DMS153 (cell line): ENCODE data around the gene ZNF266.

Experiments
- DNase-seq: peaks from one replicate; lab custom pipeline; 2025; lab: John Stamatoyannopoulos, UW

Gene ZNF266

GRCh38 chr19:9435279-9436268 is at the start of gene ZNF266:
ZNF266 (minus strand) TSS chr19:9435573; CDS start chr19:9420089, 15,484 bp downstream.
- peak; percentile 67 for DNase-seq

- no peak for DNase-seq
Observed at GRCh38 chr19:9485140-9485539, 49.8 kb upstream of the ZNF266 start.

GRCh38 chr19:9474975-9475374 is 39.6 kb upstream of the ZNF266 start:
- DNase-seq = no peak

DNA sequence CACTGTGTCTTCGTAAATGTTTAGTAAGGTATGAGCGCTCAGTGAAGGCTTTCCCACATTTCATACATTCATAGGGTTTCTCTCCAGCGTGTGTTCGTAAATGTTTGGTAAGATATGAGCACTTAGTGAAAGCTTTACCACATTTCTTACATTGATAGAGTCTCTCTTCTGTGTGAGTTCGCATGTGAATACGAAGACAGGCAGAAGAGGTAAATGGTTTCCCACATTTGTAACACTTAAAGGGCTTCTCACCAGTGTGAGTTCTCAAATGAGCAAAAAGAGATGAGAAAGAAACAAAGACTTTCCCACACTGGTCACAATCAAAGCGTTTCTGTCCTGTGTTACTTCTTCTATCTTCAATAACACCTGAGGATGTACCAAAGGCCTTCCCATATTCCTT is 31.8 kb upstream of the ZNF266 start:
- no peak for DNase-seq

GRCh38 chr19:9461938-9462337 is 26.6 kb upstream of the ZNF266 start:
- DNase-seq = no peak

DNA sequence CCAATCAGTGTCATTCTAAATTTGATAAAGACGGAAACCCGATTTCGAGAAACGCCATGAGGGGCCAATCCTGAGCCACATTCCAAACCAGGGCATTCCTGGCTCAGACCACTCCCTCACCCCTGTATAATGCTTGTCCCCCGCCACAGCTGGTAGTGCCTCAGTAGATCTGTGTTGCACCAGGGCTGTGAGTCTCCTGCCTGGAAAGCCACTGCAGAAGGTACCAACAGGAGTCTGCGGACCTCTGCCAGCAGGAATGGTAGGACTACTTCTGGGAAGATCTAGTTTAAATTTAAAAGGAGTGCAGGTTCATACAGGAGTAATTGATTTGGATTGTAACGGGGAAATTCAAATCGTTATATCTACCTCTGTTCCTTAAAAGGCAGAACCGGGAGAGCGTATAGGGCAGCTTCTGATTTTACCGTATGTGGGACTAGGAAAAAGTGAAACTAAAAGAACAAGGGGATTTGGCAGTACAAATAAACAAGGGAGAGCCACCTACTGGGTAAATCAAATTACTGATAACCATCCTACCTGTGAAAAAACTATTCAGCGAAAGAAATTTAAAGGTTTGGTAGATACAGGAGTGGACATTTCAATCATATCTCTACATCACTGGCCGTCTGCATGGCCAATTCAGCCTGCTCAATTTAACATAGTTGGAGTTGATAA is 20.8 kb upstream of the ZNF266 start:
- DNase-seq = no peak

DNA sequence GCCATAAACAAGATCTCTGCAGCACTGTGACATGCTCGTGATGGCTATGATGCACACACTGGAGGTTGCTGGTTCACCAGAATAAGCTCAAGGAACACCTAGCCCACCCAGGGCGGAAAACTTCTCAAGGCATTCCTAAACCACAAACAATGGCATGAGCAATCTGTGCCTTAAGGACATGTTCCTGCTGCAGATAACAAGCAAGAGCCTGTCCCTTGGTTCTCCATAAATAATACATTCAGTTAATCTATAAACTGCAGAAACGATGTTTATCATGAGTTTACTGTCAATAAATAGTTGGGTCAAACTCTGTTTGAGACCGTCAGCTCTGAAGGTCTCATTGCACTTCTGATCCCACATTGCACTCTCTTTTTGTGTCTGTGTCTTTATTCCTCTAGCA is 18.6 kb upstream of the ZNF266 start:
- DNase-seq = no peak

GRCh38 chr19:9445037-9445436 is 9.7 kb upstream of the ZNF266 start:
- DNase-seq = no peak

- no peak for DNase-seq
Observed at GRCh38 chr19:9436358-9436757, 985 bp upstream of the ZNF266 start.

DNA sequence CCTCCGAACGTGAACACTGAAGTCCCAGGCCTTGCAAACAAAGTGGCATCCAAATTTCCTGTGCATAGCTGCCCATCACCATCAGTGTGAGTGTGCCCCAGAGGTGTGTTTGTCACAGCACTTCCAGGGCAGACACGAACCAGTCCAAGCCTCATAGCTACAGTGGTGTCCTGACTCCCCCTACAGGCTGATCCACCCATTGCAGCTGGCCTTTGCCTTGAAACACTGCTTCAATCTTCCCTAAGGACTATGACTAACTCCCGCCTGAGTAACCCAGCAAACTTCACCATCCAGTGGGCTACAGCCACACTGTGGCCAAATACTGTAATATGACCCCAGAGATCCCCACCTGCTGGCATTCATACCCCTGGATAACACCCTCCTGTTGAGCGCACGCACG is 3.9 kb downstream of the ZNF266 start:
- no peak for DNase-seq

DNA sequence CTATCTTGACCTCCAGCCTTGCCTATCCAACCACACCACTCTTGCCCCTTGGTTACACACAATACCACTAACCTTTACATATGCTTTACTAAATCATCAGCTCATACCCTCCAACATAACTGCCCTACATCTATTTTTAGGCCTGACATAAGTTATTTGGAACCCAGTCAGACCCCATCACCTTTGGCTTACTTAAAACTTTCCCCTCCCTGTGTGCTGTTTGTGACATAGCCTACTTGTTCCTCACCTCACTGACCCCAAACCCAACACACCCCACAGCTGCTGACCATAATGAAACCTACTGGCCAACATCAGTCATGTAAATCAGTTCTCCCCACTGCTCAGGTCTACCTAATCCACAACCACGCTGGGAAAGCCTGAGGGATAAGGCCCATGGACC is 4.9 kb downstream of the ZNF266 start:
- DNase-seq = no peak

- DNase-seq = no peak
Observed at GRCh38 chr19:9427941-9428340, 7.4 kb downstream of the ZNF266 start.

- no peak for DNase-seq
Observed at GRCh38 chr19:9413240-9413954, 22.0 kb downstream of the ZNF266 start.

GRCh38 chr19:9407827-9408226 is 27.5 kb downstream of the ZNF266 start:
- no peak for DNase-seq

DNA sequence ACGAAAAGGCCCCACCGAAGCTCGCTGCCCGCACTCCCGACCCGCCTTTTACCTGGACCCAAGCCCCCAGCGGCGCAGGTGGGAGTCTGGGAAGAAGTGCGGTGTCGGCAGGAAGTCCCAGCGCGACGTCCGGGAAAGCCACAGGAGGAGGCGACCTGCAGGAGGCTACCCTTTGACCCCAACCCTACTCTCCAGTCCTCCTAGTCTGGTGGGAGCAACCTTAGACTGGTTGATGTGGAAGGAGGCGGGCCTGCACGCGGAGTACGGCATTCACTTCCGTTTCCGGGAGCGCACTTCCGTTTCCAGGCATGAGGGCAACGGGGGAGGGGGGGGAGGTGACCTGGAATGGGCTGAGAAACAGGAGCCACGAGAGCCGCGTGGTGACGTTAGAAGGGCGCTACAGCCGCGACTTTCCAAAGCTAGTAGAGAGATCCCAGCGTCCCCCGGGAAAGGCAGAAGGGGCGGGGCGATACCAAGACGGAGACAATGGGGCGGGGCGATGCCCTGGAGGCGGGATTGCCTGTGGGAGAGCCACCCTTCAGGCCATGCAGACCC is 28.5 kb downstream of the ZNF266 start:
- no peak for DNase-seq

DNA sequence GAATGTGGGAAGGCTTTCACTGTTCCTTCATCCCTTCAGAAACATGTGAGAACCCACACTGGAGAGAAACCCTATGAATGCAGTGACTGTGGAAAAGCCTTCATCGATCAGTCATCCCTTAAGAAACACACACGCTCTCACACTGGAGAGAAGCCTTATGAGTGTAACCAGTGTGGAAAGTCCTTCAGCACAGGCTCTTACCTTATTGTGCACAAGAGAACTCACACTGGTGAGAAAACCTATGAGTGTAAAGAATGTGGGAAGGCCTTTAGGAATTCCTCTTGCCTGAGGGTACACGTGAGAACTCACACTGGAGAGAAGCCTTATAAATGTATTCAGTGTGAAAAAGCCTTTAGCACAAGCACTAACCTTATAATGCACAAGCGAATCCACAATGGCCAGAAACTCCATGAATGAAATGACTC is 54.0 kb downstream of the ZNF266 start:
- DNase-seq = no peak

GRCh38 chr19:9370738-9371619 is 64.4 kb downstream of the ZNF266 start:
- no peak for DNase-seq

GRCh38 chr19:9362905-9363304 is 72.5 kb downstream of the ZNF266 start, which contains the start of gene ZNF177:
ZNF177 (plus strand) TSS chr19:9363013; CDS start chr19:9378312, 15,299 bp downstream.
- no peak for DNase-seq
